Measurements from ENCODE around the gene FAM124A. TPM values are rescaled to one million over a fixed set of nuclear protein-coding genes. Genes with fewer than 3 reads are reported as not detected.

The FAM124A gene
- total and polyA plus RNA-seq, 7 donors, result 0.51 to 1.5 (median 0.75) TPM

- WGBS, 3 donors, result 67 to 71% (median 69%) methylated on average over 8 of the region's 8 CpGs
- no peaks in the 10 kb centered on the region for H3K9me3 ChIP-seq
- TF ChIP-seq, protein P1, sequence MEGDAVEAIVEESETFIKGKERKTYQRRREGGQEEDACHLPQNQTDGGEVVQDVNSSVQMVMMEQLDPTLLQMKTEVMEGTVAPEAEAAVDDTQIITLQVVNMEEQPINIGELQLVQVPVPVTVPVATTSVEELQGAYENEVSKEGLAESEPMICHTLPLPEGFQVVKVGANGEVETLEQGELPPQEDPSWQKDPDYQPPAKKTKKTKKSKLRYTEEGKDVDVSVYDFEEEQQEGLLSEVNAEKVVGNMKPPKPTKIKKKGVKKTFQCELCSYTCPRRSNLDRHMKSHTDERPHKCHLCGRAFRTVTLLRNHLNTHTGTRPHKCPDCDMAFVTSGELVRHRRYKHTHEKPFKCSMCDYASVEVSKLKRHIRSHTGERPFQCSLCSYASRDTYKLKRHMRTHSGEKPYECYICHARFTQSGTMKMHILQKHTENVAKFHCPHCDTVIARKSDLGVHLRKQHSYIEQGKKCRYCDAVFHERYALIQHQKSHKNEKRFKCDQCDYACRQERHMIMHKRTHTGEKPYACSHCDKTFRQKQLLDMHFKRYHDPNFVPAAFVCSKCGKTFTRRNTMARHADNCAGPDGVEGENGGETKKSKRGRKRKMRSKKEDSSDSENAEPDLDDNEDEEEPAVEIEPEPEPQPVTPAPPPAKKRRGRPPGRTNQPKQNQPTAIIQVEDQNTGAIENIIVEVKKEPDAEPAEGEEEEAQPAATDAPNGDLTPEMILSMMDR (IDR thresholded peaks at IDR 0.05), result no peak
- DNase-seq, result no peak
- no peak overlapping the region for H3K4me3 ChIP-seq
- no peaks in the 10 kb centered on the region for H3K27me3 ChIP-seq (ENCODE audit: insufficient read depth in 3 of 3, low read length in 2 of 3)
- H3K27ac ChIP-seq, result no peak overlapping the region
- peaks cover 7% of the 10 kb centered on the region for H3K4me1 ChIP-seq
- ATAC-seq, result no peak
- H3K36me3 ChIP-seq (ENCODE audit: insufficient read depth in 1 of 2, low read depth in 1 of 2), result no peaks in the 10 kb centered on the region
- intact Hi-C loops (cut with DNase I), result no loop called here
Observed at GRCh38 chr13:51262501-51263211, 40.5 kb downstream of the FAM124A start.

DNA sequence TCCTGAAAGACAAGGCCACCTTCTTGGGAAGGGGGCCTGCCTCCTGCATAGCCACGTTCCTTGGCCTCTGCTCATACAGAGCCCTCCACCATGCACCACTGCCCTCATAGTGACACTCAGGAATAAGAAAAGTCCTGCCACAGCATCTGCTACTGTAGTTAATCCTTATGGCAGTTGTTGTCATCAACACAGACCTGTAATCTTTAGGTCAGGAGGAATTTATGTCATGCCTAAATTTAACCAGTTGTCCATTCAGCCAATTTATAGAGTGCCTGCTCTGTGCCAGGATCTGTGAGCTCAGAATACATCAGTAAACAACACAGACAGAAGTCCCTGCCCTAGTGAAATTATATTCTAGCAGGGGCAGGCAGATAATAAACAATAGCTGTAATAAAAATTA, 44.4 kb downstream of the FAM124A start:
- Histone ChIP-seq H3K4me3 (no peak overlapping the region), H3K27me3 (ENCODE audit: insufficient read depth in 3 of 3, low read length in 2 of 3) (no peaks in the 10 kb centered on the region), H3K9me3 (no peaks in the 10 kb centered on the region), H3K4me1 (peaks cover 6% of the 10 kb centered on the region), H3K27ac (peak overlapping the region; percentile 64), H3K36me3 (ENCODE audit: insufficient read depth in 1 of 2, low read depth in 1 of 2) (no peaks in the 10 kb centered on the region)
- 34 to 55% (median 48%) methylated on average over 1 of the region's 1 CpG for WGBS, 3 donors
- intact Hi-C loops (cut with DNase I), result no loop called here
- DNase-seq, result no peak
- TF ChIP-seq, protein P1 (IDR thresholded peaks at IDR 0.05), result no peak
- peak in 3 of 4 donors; percentile 91 to 94 (median 93) for ATAC-seq

- intact Hi-C loops (cut with DNase I), result no loop called here
- ATAC-seq, result peak in 1 of 4 donors; percentile 25
- Histone ChIP-seq H3K9me3 (no peaks in the 10 kb centered on the region), H3K4me1 (peaks cover 4% of the 10 kb centered on the region), H3K27me3 (ENCODE audit: insufficient read depth in 3 of 3, low read length in 2 of 3) (no peaks in the 10 kb centered on the region), H3K27ac (peak overlapping the region; percentile 64), H3K4me3 (no peak overlapping the region), H3K36me3 (ENCODE audit: insufficient read depth in 1 of 2, low read depth in 1 of 2) (no peaks in the 10 kb centered on the region)
- TF ChIP-seq, protein P1 (IDR thresholded peaks at IDR 0.05), result no peak
- 72 to 80% (median 77%) methylated on average over 6 of the region's 6 CpGs for WGBS, 3 donors
- no peak for DNase-seq
Observed at GRCh38 chr13:51267622-51268021, 45.4 kb downstream of the FAM124A start.

GRCh38 chr13:51269039-51269438, 46.8 kb downstream of the FAM124A start:
- DNase-seq, result no peak
- Histone ChIP-seq H3K27ac (no peak overlapping the region), H3K9me3 (no peaks in the 10 kb centered on the region), H3K36me3 (ENCODE audit: insufficient read depth in 1 of 2, low read depth in 1 of 2) (no peaks in the 10 kb centered on the region), H3K27me3 (ENCODE audit: insufficient read depth in 3 of 3, low read length in 2 of 3) (no peaks in the 10 kb centered on the region), H3K4me1 (peaks cover 4% of the 10 kb centered on the region), H3K4me3 (no peak overlapping the region)
- intact Hi-C loops (cut with DNase I), result no loop called here
- TF ChIP-seq, protein P1 (IDR thresholded peaks at IDR 0.05), result no peak
- ATAC-seq, result no peak

Data from psoas muscle (tissue), 8 donors.